Measurements from ENCODE around the gene SSC4D.
"Not testable (repeated sequence)": the region's sequence is repeated elsewhere in the genome, so short reads cannot be mapped to it uniquely, and the experiment has no call there.

SSC4D gene

GRCh38 chr7:76368190-76368589, 41.3 kb downstream of the SSC4D start:
- TF ChIP-seq CTCF (IDR thresholded peaks at IDR 0.05; ENCODE audit: insufficient read depth, missing control alignments): no peak

GRCh38 chr7:76364198-76364584, 45.3 kb downstream of the SSC4D start:
- DNase-seq (ENCODE audit: insufficient read length, low spot score) (no peak), FAIRE-seq (no peak)
- TF ChIP-seq CTCF (IDR thresholded peaks at IDR 0.05; ENCODE audit: insufficient read depth, missing control alignments): no peak

More at GRCh38 chr7:76368190-76368589, 41.3 kb downstream of the SSC4D start:
- DNase-seq (ENCODE audit: insufficient read length, low spot score) (no peak), FAIRE-seq (no peak)

GRCh38 chr7:76363754-76364153, 45.7 kb downstream of the SSC4D start:
- FAIRE-seq; DNase-seq (ENCODE audit: insufficient read length, low spot score): not testable (repeated sequence)

- TF ChIP-seq CTCF (IDR thresholded peaks at IDR 0.05; ENCODE audit: insufficient read depth, missing control alignments): no peak
- DNase-seq (ENCODE audit: insufficient read length, low spot score) (no peak), FAIRE-seq (no peak)
Measured at GRCh38 chr7:76359978-76360638, 49.4 kb downstream of the SSC4D start.

GRCh38 chr7:76359111-76359977, 50.2 kb downstream of the SSC4D start:
- DNase-seq (ENCODE audit: insufficient read length, low spot score) (peak; percentile 64), FAIRE-seq (no peak)
- TF ChIP-seq CTCF (IDR thresholded peaks at IDR 0.05; ENCODE audit: insufficient read depth, missing control alignments): peak; percentile 52

GRCh38 chr7:76358481-76359110, 50.9 kb downstream of the SSC4D start, which contains the start of gene YWHAG:
YWHAG (minus strand) TSS chr7:76358991; CDS start chr7:76358808, 183 bp downstream.
- FAIRE-seq: no peak
- TF ChIP-seq CTCF (IDR thresholded peaks at IDR 0.05; ENCODE audit: insufficient read depth, missing control alignments): no peak
- no peak for DNase-seq (ENCODE audit: insufficient read length, low spot score)

GRCh38 chr7:76358011-76358480, 51.5 kb downstream of the SSC4D start:
- DNase-seq (ENCODE audit: insufficient read length, low spot score) (no peak), FAIRE-seq (no peak)
- no peak for TF ChIP-seq CTCF (IDR thresholded peaks at IDR 0.05; ENCODE audit: insufficient read depth, missing control alignments)

Measured in D721Med (cell line).